K562 (cell line): ENCODE data around the gene PHF1. TPM values are rescaled to one million over a fixed set of nuclear protein-coding genes. Genes with fewer than 3 reads are reported as not detected.

Experiments used
- ELF2 ChIP-seq: fragments of 250-450 bp; sonication (Bioruptor Pico); IDR thresholded peaks from 2 replicates; pipeline ENCODE4 v1.5.0; 2021; ENCODE audit warnings: mild to moderate bottlenecking
- MCM2 ChIP-seq: fragments of 450-650 bp; IDR thresholded peaks from 2 replicates; pipeline ENCODE4 v1.6.1; 2017; ENCODE audit warnings: low read depth, mild to moderate bottlenecking
- MIER1 ChIP-seq: fragments of 450-650 bp; IDR thresholded peaks from 2 replicates; pipeline ENCODE4 v1.6.1; 2016; ENCODE audit warnings: antibody characterized with exemption, mild to moderate bottlenecking, low read depth
- NBN ChIP-seq: fragments of 450-650 bp; IDR thresholded peaks from 2 replicates; pipeline ENCODE4 v1.6.1; 2016; ENCODE audit warnings: low read depth, mild to moderate bottlenecking
- NR2C2 ChIP-seq, 2 experiments: fragments of 200-800 bp in 1 of 2; sonication (Bioruptor generic) in 1 of 2; sonication (generic) in 1 of 2; formaldehyde crosslinking in 1 of 2; IDR thresholded peaks; 2 replicates each; pipeline versions ENCODE4 v1.6.1 to v1.8.0; 2016 to 2022; ENCODE audit warnings: mild to moderate bottlenecking in 1 of 2, missing compliant biosample characterization in 1 of 2, missing genetic modification characterization in 1 of 2, missing genetic modification reagents in 1 of 2
- PML ChIP-seq: IDR thresholded peaks from 2 replicates; pipeline ENCODE4 v1.6.1; 2012; ENCODE audit warnings: low read length, inconsistent platforms
- POLR2AphosphoS2 ChIP-seq: IDR thresholded peaks from 2 replicates; pipeline ENCODE4 v1.6.1; 2012; ENCODE audit warnings: low read length, improper control_type of control experiment
- RBFOX2 ChIP-seq: fragments of 200-400 bp; formaldehyde crosslinking; IDR thresholded peaks from 2 replicates; pipeline ENCODE4 v1.6.1; 2017; ENCODE audit warnings: low read depth, mild to moderate bottlenecking, low read length, moderate library complexity
- RBM25 ChIP-seq: fragments of 200-400 bp; formaldehyde crosslinking; IDR thresholded peaks from 2 replicates; pipeline ENCODE4 v1.6.1; 2018; ENCODE audit warnings: low read length, low read depth, moderate library complexity; ENCODE audit not compliant: severe bottlenecking
- SMAD3 ChIP-seq: fragments of 450-650 bp; formaldehyde crosslinking; conservative IDR thresholded peaks from 2 replicates; pipeline ENCODE4 v1.4.0; 2020; ENCODE audit warnings: mild to moderate bottlenecking
- ZNF253 ChIP-seq: fragments of 250-450 bp; sonication (Bioruptor Pico); conservative IDR thresholded peaks from 2 replicates; pipeline ENCODE4 v1.6.1; 2021; ENCODE audit warnings: mild to moderate bottlenecking
- ZNF263 ChIP-seq: sonication (generic); formaldehyde crosslinking; IDR thresholded peaks from 2 replicates; pipeline ENCODE4 v1.8.0; 2022; ENCODE audit warnings: mild to moderate bottlenecking, missing genetic modification reagents, borderline replicate concordance
- polyA plus RNA-seq, 8 experiments: library from polyadenylated mRNA; depleted of rRNA in 4 of 8; stranded (reverse) in 5 of 8; unstranded in 3 of 8; fragments of >200 nt; fragmentation: Nextera tagmentation in 2 of 8; fragmentation: Illumina TruSeq in 1 of 8; extraction: Ambion mirVana in 2 of 8; extraction: Trizol in 1 of 8; gene quantifications; 2 replicates each; pipeline versions ENCODE4 v1.2.1 to v1.2.3, GENCODE V29; 2011 to 2014; ENCODE audit warnings: inconsistent platforms in 1 of 8, missing spikeins in 1 of 8
- total RNA-seq, 7 experiments: library from RNA; depleted of rRNA in 6 of 7; stranded (reverse); fragments of >200 nt in 6 of 7; fragmentation: Illumina TruSeq in 2 of 7; extraction: Trizol in 2 of 7; gene quantifications; 2 replicates each; pipeline versions ENCODE4 v1.2.1 to v1.2.3, GENCODE V29; 2011 to 2021; ENCODE audit warnings: low replicate concordance in 1 of 7
- TF ChIP-seq, protein P1 (sequence below): fragments of 250-450 bp; sonication (Bioruptor Pico); IDR thresholded peaks from 2 replicates; pipeline ENCODE4 v1.8.0; 2021; ENCODE audit warnings: borderline replicate concordance, mild to moderate bottlenecking, moderate library complexity; ENCODE audit not compliant: poor library complexity, severe bottlenecking
- TF ChIP-seq, protein P2 (sequence below), 3 experiments: IDR thresholded peaks in 2 of 3; conservative IDR thresholded peaks in 1 of 3; 2 replicates each; pipeline ENCODE4 v1.5.1; 2011 to 2012; ENCODE audit warnings: low read length in 3 of 3, mild to moderate bottlenecking in 3 of 3, control low read depth in 2 of 3, improper control_type of control experiment in 1 of 3, inconsistent platforms in 1 of 3, low read depth in 1 of 3, mixed read lengths in 1 of 3, moderate library complexity in 1 of 3; ENCODE audit not compliant: insufficient read depth in 2 of 3
- TF ChIP-seq, protein P3 (sequence below): fragments of 200-800 bp; sonication (Bioruptor generic); IDR thresholded peaks from 2 replicates; pipeline ENCODE4 v1.6.1; 2017; ENCODE audit warnings: missing genetic modification characterization, missing compliant biosample characterization
- TF ChIP-seq, protein P4 (sequence below): fragments of 450-650 bp; formaldehyde crosslinking; IDR thresholded peaks from 2 replicates; pipeline ENCODE4 v1.4.0; 2020; ENCODE audit warnings: mild to moderate bottlenecking, mixed read lengths
- TF ChIP-seq, protein P5 (sequence below): fragments of 450-650 bp; IDR thresholded peaks from 2 replicates; pipeline ENCODE4 v1.6.1; 2016

PHF1 gene
- total and polyA plus RNA-seq, 9 of the 15 experiments (the other 6 are each of a cell fraction or from before 2014, with no cell fraction given) = 3.7 to 64.2 (median 33.7) TPM

DNA sequence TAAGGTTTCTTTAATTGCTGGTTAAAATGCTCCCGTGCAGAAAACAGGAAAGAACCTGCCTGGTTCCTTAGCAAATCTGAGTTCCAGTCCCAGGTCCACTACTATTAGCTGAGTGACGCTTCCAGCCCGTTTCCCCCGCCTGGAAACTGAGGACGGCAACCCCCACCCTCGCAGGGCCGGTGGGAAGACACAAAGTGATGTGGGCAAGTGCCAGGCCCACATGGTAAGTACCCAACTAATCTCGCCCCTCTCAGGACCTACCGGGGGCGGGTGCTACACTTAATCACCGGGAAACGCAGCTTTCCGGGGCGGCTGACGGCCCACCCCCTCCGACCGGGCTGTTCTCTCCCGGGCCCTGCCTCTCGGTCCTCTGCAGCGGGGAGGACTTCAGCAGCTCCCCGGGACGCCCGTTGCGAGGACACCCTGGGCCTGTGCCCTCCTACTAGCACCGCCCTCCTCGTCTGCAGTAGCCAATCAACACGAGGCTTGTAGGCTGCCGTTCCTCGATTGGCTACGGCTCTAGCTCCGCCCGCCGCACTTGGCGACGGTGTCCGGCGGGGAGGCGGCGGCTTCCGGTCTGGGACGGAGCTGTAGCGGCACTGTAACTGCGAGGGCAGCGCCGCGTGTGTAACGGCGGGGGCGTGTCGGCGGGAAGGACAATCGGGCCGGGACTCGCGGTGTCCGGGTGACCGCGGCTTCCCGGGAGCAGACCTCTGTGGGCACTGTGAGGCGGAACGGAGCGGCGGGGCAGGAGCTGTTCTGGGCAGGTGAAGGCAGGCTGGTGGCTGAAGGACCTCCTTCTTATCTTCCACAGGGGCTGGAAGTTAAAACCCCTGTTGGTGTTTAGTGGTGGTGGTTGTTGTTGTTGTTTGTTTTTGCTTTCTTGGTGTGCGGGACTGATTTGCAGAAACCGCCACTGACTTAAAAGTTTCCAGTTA lies 43.5 kb downstream of the PHF1 start, which contains the start of gene ZBTB9 (continued):
- TF ChIP-seq, protein P1, sequence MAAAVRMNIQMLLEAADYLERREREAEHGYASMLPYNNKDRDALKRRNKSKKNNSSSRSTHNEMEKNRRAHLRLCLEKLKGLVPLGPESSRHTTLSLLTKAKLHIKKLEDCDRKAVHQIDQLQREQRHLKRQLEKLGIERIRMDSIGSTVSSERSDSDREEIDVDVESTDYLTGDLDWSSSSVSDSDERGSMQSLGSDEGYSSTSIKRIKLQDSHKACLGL (CRISPR knock-in tag) = peak; percentile 79
- TF ChIP-seq ZNF253 (no peak), MIER1 (0 out of 2 replicates have a peak, but pooled peaks have one; percentile 24), PML (peak; percentile 67; the same call in 1 of the 2 replicates), MCM2 (no peak), NR2C2 (CRISPR knock-in tag; IDR thresholded peaks at IDR 0.05) (peak; percentile 43; the same call in 1 of the 2 replicates), NR2C2 (tag; IDR thresholded peaks at IDR 0.05) (peak; percentile 37; the same call in 1 of the 2 replicates), POLR2AphosphoS2 (peak; percentile 93), SMAD3 (0 out of 2 replicates have a peak, but pooled peaks have one; percentile 61), ZNF263 (CRISPR knock-in tag) (peak; percentile 94), RBM25 (peak; percentile 94), RBFOX2 (peak; percentile 93), NBN (no peak), ELF2 (CRISPR knock-in tag) (peak; percentile 74; the same call in 1 of the 2 replicates)
- TF ChIP-seq, protein P2, sequence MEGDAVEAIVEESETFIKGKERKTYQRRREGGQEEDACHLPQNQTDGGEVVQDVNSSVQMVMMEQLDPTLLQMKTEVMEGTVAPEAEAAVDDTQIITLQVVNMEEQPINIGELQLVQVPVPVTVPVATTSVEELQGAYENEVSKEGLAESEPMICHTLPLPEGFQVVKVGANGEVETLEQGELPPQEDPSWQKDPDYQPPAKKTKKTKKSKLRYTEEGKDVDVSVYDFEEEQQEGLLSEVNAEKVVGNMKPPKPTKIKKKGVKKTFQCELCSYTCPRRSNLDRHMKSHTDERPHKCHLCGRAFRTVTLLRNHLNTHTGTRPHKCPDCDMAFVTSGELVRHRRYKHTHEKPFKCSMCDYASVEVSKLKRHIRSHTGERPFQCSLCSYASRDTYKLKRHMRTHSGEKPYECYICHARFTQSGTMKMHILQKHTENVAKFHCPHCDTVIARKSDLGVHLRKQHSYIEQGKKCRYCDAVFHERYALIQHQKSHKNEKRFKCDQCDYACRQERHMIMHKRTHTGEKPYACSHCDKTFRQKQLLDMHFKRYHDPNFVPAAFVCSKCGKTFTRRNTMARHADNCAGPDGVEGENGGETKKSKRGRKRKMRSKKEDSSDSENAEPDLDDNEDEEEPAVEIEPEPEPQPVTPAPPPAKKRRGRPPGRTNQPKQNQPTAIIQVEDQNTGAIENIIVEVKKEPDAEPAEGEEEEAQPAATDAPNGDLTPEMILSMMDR (IDR thresholded peaks at IDR 0.05 in 2 of 3, conservative IDR thresholded peaks at IDR 0.05 in 1 of 3; ENCODE audit: insufficient read depth in 2 of 3, low read depth in 1 of 3, low read length in 3 of 3) = peak in 1 of 3 experiments; percentile 19; a peak in 2 of 6 replicates
- TF ChIP-seq, protein P3, sequence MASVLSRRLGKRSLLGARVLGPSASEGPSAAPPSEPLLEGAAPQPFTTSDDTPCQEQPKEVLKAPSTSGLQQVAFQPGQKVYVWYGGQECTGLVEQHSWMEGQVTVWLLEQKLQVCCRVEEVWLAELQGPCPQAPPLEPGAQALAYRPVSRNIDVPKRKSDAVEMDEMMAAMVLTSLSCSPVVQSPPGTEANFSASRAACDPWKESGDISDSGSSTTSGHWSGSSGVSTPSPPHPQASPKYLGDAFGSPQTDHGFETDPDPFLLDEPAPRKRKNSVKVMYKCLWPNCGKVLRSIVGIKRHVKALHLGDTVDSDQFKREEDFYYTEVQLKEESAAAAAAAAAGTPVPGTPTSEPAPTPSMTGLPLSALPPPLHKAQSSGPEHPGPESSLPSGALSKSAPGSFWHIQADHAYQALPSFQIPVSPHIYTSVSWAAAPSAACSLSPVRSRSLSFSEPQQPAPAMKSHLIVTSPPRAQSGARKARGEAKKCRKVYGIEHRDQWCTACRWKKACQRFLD = 0 out of 2 replicates have a peak, but pooled peaks have one; percentile 63
- TF ChIP-seq, protein P4, sequence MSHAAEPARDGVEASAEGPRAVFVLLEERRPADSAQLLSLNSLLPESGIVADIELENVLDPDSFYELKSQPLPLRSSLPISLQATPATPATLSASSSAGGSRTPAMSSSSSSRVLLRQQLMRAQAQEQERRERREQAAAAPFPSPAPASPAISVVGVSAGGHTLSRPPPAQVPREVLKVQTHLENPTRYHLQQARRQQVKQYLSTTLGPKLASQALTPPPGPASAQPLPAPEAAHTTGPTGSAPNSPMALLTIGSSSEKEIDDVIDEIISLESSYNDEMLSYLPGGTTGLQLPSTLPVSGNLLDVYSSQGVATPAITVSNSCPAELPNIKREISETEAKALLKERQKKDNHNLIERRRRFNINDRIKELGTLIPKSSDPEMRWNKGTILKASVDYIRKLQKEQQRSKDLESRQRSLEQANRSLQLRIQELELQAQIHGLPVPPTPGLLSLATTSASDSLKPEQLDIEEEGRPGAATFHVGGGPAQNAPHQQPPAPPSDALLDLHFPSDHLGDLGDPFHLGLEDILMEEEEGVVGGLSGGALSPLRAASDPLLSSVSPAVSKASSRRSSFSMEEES (CRISPR knock-in tag) = no peak
- TF ChIP-seq, protein P5, sequence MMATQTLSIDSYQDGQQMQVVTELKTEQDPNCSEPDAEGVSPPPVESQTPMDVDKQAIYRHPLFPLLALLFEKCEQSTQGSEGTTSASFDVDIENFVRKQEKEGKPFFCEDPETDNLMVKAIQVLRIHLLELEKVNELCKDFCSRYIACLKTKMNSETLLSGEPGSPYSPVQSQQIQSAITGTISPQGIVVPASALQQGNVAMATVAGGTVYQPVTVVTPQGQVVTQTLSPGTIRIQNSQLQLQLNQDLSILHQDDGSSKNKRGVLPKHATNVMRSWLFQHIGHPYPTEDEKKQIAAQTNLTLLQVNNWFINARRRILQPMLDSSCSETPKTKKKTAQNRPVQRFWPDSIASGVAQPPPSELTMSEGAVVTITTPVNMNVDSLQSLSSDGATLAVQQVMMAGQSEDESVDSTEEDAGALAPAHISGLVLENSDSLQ = peak; percentile 49; the same call in 1 of the 2 replicates
